Measurements from ENCODE around the gene ZMPSTE24.

- TF ChIP-seq TAF1 (IDR thresholded peaks at IDR 0.05; ENCODE audit: low read depth, low read length) = no peak
- TF ChIP-seq POLR2A (IDR thresholded peaks at IDR 0.05; ENCODE audit: low read depth, low read length) = no peak
- no peak for TF ChIP-seq POLR2AphosphoS5 (IDR thresholded peaks at IDR 0.05; ENCODE audit: low read depth, low read length)
- no peak for TF ChIP-seq SPI1 (IDR thresholded peaks at IDR 0.05; ENCODE audit: low read depth, low read length)
- no peak for TF ChIP-seq PAX5 (IDR thresholded peaks at IDR 0.05; ENCODE audit: insufficient read depth, low read length, severe bottlenecking)
- no peak for TF ChIP-seq POU2F2 (IDR thresholded peaks at IDR 0.05; ENCODE audit: low read depth, low read length)
These were observed 10.4 kb upstream of the ZMPSTE24 start, which contains the start of gene TMCO2 for GRCh38 chr1:40247655-40248054.
